GM12878 (cell line): ENCODE results near the gene DAD1. TPM values are rescaled to one million over a fixed set of nuclear protein-coding genes. Genes with fewer than 3 reads are reported as not detected.
A peak's percentile ranks its signal among the peaks of the same experiment; 100 is the strongest.

Source experiments
- ASH2L ChIP-seq: fragments of 300-600, 200-600 bp; sonication (generic); IDR thresholded peaks from 2 replicates; pipeline ENCODE4 v1.6.1; 2017; ENCODE audit warnings: low read depth, mild to moderate bottlenecking, borderline replicate concordance
- BMI1 ChIP-seq: fragments of 450-650 bp; IDR thresholded peaks from 2 replicates; pipeline ENCODE4 v1.6.1; 2016; ENCODE audit warnings: mild to moderate bottlenecking, moderate library complexity, borderline replicate concordance
- CBX5 ChIP-seq: sonication (generic); IDR thresholded peaks from 2 replicates; pipeline ENCODE4 v1.6.1; 2016; ENCODE audit warnings: low read depth, moderate library complexity, mild to moderate bottlenecking, inconsistent platforms
- CREM ChIP-seq: IDR thresholded peaks from 2 replicates; pipeline ENCODE4 v1.6.1; 2014; ENCODE audit warnings: antibody characterized with exemption, low read depth
- DPF2 ChIP-seq: fragments of 450-650 bp; IDR thresholded peaks from 2 replicates; pipeline ENCODE4 v1.6.1; 2017; ENCODE audit warnings: mild to moderate bottlenecking
- GATAD2B ChIP-seq: fragments of 450-650 bp; conservative IDR thresholded peaks from 2 replicates; pipeline ENCODE4 v1.6.1; 2017; ENCODE audit warnings: low read depth, mild to moderate bottlenecking, moderate library complexity
- HSF1 ChIP-seq: fragments of 150-350 bp; IDR thresholded peaks from 2 replicates; pipeline ENCODE4 v1.6.1; 2014; ENCODE audit warnings: mild to moderate bottlenecking, low read depth, low read length
- IKZF1 ChIP-seq: fragments of 450-650 bp; conservative IDR thresholded peaks from 2 replicates; pipeline ENCODE4 v1.6.1; 2017; ENCODE audit warnings: antibody characterized with exemption, mild to moderate bottlenecking
- MYB ChIP-seq: fragments of 150-350 bp; IDR thresholded peaks from 2 replicates; pipeline ENCODE4 v1.6.1; 2014; ENCODE audit warnings: mild to moderate bottlenecking, low read depth, low read length, borderline replicate concordance
- NFYB ChIP-seq: IDR thresholded peaks from 2 replicates; pipeline ENCODE4 v1.6.1; 2011; ENCODE audit warnings: low read depth, mild to moderate bottlenecking, low read length, improper control_type of control experiment, moderate library complexity; ENCODE audit not compliant: insufficient read depth
- PAX8 ChIP-seq: fragments of 450-650 bp; IDR thresholded peaks from 2 replicates; pipeline ENCODE4 v1.6.1; 2017; ENCODE audit warnings: mild to moderate bottlenecking, moderate library complexity
- POLR2AphosphoS2 ChIP-seq: IDR thresholded peaks from 2 replicates; pipeline ENCODE4 v1.6.1; 2011; ENCODE audit warnings: low read depth, mild to moderate bottlenecking, low read length, improper control_type of control experiment, moderate library complexity
- RAD51 ChIP-seq: fragments of 450-650 bp; IDR thresholded peaks from 2 replicates; pipeline ENCODE4 v1.6.1; 2016; ENCODE audit warnings: moderate library complexity, mild to moderate bottlenecking, inconsistent platforms
- SP1 ChIP-seq: IDR thresholded peaks from one replicate; pipeline ENCODE4 v1.6.1; 2011; ENCODE audit warnings: low read depth, low read length
- SRF ChIP-seq, 2 experiments: IDR thresholded peaks; 2 replicates each; pipeline ENCODE4 v1.6.1; 2011; ENCODE audit warnings: low read depth in 2 of 2, low read length in 2 of 2, mild to moderate bottlenecking in 1 of 2, moderate library complexity in 1 of 2
- TCF7 ChIP-seq: IDR thresholded peaks from 2 replicates; pipeline ENCODE4 v1.6.1; 2014; ENCODE audit warnings: antibody characterized with exemption, borderline replicate concordance
- ZNF207 ChIP-seq: fragments of 450-650 bp; IDR thresholded peaks from 2 replicates; pipeline ENCODE4 v1.6.1; 2014; ENCODE audit warnings: antibody characterized with exemption, mild to moderate bottlenecking, borderline replicate concordance
- polyA plus RNA-seq, 11 experiments: library from polyadenylated mRNA; depleted of rRNA in 4 of 11; unstranded in 6 of 11; stranded (reverse) in 5 of 11; fragments of >200 nt; fragmentation: Nextera tagmentation in 4 of 11; fragmentation: Illumina TruSeq in 1 of 11; extraction: Ambion mirVana in 4 of 11; extraction: Trizol in 1 of 11; gene quantifications; 1 replicate in 1 of 11; 2 replicates in 10 of 11; pipeline versions ENCODE4 v1.2.1 to v1.2.3, GENCODE V29; 2011 to 2016; ENCODE audit warnings: inconsistent platforms in 2 of 11, missing spikeins in 2 of 11, low read depth in 1 of 11
- total RNA-seq, 4 experiments: library from RNA; depleted of rRNA in 3 of 4; stranded (reverse); fragments of >200 nt in 3 of 4; fragmentation: Illumina TruSeq in 1 of 4; extraction: Trizol in 1 of 4; gene quantifications; 2 replicates each; pipeline versions ENCODE4 v1.2.1 to v1.2.3, GENCODE V29; 2013 to 2021
- TF ChIP-seq, protein P1 (sequence below): fragments of 450-650 bp; IDR thresholded peaks from 2 replicates; pipeline ENCODE4 v1.6.1; 2017; ENCODE audit warnings: mild to moderate bottlenecking
- TF ChIP-seq, protein P2 (sequence below): fragments of 450-650 bp; IDR thresholded peaks from 2 replicates; pipeline ENCODE4 v1.6.1; 2017; ENCODE audit warnings: mild to moderate bottlenecking, moderate library complexity
- TF ChIP-seq, protein P3 (sequence below): IDR thresholded peaks from 2 replicates; pipeline ENCODE4 v1.6.1; 2012; ENCODE audit warnings: low read depth, low read length, improper control_type of control experiment
- TF ChIP-seq, protein P4 (sequence below): IDR thresholded peaks from 2 replicates; pipeline ENCODE4 v1.6.1; 2011; ENCODE audit warnings: mild to moderate bottlenecking, low read depth, low read length, moderate library complexity; ENCODE audit not compliant: insufficient replicate concordance

DAD1 gene
- total and polyA plus RNA-seq, 10 of the 15 experiments (the other 5 are each of a cell fraction or from before 2014, with no cell fraction given), result 161 to 920 (median 319) TPM

DNA sequence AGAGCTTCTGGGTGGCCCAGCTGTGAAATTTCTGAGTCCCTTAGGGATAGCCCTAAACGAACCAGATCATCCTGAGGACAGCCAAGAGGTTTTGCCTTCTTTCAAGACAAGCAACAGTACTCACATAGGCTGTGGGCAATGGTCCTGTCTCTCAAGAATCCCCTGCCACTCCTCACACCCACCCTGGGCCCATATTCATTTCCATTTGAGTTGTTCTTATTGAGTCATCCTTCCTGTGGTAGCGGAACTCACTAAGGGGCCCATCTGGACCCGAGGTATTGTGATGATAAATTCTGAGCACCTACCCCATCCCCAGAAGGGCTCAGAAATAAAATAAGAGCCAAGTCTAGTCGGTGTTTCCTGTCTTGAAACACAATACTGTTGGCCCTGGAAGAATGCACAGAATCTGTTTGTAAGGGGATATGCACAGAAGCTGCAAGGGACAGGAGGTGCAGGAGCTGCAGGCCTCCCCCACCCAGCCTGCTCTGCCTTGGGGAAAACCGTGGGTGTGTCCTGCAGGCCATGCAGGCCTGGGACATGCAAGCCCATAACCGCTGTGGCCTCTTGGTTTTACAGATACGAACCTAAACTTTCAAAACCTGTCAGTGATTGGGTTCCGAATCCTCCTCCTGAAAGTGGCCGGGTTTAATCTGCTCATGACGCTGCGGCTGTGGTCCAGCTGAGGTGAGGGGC is 38.9 kb downstream of the DAD1 start (continued):
- TF ChIP-seq NFYB (no peak), ZNF207 (no peak), RAD51 (no peak), DPF2 (peak; percentile 70; the same call in 1 of the 2 replicates), BMI1 (peak; percentile 20; the same call in 1 of the 2 replicates), SRF (IDR thresholded peaks at IDR 0.05; ENCODE audit: low read depth in 2 of 2, low read length in 2 of 2) (0 out of 4 replicates have a peak, but pooled peaks of 1 of the 2 experiments have one; percentile 71), ASH2L (no peak), IKZF1 (peak; percentile 79), TCF7 (peak; percentile 32; the same call in 1 of the 2 replicates), CBX5 (no peak), SP1 (peak; percentile 60), HSF1 (no peak), POLR2AphosphoS2 (no peak), MYB (no peak), CREM (peak; percentile 75), GATAD2B (0 out of 2 replicates have a peak, but pooled peaks have one; percentile 75), PAX8 (no peak)
- TF ChIP-seq, protein P1, sequence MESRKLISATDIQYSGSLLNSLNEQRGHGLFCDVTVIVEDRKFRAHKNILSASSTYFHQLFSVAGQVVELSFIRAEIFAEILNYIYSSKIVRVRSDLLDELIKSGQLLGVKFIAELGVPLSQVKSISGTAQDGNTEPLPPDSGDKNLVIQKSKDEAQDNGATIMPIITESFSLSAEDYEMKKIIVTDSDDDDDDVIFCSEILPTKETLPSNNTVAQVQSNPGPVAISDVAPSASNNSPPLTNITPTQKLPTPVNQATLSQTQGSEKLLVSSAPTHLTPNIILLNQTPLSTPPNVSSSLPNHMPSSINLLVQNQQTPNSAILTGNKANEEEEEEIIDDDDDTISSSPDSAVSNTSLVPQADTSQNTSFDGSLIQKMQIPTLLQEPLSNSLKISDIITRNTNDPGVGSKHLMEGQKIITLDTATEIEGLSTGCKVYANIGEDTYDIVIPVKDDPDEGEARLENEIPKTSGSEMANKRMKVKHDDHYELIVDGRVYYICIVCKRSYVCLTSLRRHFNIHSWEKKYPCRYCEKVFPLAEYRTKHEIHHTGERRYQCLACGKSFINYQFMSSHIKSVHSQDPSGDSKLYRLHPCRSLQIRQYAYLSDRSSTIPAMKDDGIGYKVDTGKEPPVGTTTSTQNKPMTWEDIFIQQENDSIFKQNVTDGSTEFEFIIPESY, result no peak
- TF ChIP-seq, protein P2, sequence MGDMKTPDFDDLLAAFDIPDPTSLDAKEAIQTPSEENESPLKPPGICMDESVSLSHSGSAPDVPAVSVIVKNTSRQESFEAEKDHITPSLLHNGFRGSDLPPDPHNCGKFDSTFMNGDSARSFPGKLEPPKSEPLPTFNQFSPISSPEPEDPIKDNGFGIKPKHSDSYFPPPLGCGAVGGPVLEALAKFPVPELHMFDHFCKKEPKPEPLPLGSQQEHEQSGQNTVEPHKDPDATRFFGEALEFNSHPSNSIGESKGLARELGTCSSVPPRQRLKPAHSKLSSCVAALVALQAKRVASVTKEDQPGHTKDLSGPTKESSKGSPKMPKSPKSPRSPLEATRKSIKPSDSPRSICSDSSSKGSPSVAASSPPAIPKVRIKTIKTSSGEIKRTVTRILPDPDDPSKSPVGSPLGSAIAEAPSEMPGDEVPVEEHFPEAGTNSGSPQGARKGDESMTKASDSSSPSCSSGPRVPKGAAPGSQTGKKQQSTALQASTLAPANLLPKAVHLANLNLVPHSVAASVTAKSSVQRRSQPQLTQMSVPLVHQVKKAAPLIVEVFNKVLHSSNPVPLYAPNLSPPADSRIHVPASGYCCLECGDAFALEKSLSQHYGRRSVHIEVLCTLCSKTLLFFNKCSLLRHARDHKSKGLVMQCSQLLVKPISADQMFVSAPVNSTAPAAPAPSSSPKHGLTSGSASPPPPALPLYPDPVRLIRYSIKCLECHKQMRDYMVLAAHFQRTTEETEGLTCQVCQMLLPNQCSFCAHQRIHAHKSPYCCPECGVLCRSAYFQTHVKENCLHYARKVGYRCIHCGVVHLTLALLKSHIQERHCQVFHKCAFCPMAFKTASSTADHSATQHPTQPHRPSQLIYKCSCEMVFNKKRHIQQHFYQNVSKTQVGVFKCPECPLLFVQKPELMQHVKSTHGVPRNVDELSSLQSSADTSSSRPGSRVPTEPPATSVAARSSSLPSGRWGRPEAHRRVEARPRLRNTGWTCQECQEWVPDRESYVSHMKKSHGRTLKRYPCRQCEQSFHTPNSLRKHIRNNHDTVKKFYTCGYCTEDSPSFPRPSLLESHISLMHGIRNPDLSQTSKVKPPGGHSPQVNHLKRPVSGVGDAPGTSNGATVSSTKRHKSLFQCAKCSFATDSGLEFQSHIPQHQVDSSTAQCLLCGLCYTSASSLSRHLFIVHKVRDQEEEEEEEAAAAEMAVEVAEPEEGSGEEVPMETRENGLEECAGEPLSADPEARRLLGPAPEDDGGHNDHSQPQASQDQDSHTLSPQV, result peak; percentile 9; the same call in 1 of the 2 replicates
- TF ChIP-seq, protein P3, sequence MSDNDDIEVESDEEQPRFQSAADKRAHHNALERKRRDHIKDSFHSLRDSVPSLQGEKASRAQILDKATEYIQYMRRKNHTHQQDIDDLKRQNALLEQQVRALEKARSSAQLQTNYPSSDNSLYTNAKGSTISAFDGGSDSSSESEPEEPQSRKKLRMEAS, result no peak
- TF ChIP-seq, protein P4, sequence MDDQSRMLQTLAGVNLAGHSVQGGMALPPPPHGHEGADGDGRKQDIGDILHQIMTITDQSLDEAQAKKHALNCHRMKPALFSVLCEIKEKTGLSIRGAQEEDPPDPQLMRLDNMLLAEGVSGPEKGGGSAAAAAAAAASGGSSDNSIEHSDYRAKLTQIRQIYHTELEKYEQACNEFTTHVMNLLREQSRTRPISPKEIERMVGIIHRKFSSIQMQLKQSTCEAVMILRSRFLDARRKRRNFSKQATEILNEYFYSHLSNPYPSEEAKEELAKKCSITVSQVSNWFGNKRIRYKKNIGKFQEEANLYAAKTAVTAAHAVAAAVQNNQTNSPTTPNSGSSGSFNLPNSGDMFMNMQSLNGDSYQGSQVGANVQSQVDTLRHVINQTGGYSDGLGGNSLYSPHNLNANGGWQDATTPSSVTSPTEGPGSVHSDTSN, result peak; percentile 63
